NCI-H69 (cell line): Measurements from ENCODE around the gene DLL3.

Source experiments
- DNase-seq: peaks from one replicate; lab custom pipeline; 2025; lab: John Stamatoyannopoulos, UW

The DLL3 gene

GRCh38 chr19:39516270-39516669 lies 17.5 kb downstream of the DLL3 start:
- no peak for DNase-seq

GRCh38 chr19:39517432-39517831 lies 18.7 kb downstream of the DLL3 start:
- no peak for DNase-seq

GRCh38 chr19:39518458-39518857 lies 19.7 kb downstream of the DLL3 start:
- no peak for DNase-seq

GRCh38 chr19:39518975-39519374 lies 20.2 kb downstream of the DLL3 start:
- DNase-seq: no peak

- DNase-seq: no peak
Observed at GRCh38 chr19:39520541-39521484, 22.1 kb downstream of the DLL3 start.

GRCh38 chr19:39524495-39524894 lies 25.7 kb downstream of the DLL3 start:
- no peak for DNase-seq

GRCh38 chr19:39525205-39525604 lies 26.5 kb downstream of the DLL3 start:
- DNase-seq: no peak

- DNase-seq: peak; percentile 46
Observed at GRCh38 chr19:39531834-39532232, 33.1 kb downstream of the DLL3 start.

GRCh38 chr19:39532233-39533002 lies 33.7 kb downstream of the DLL3 start, which contains the start of gene EID2B:
EID2B (minus strand) TSS chr19:39532852; CDS start chr19:39532802, 50 bp downstream.
- peak; percentile 97 for DNase-seq

GRCh38 chr19:39533003-39533512 lies 34.3 kb downstream of the DLL3 start:
- no peak for DNase-seq

- no peak for DNase-seq
Observed at GRCh38 chr19:39533791-39534190, 35.0 kb downstream of the DLL3 start.

GRCh38 chr19:39539165-39539517 lies 40.4 kb downstream of the DLL3 start:
- no peak for DNase-seq

GRCh38 chr19:39539518-39540332 lies 41.0 kb downstream of the DLL3 start, which contains the start of gene EID2:
EID2 (minus strand) TSS chr19:39540161; CDS start chr19:39540079, 82 bp downstream.
- peak; percentile 97 for DNase-seq

- no peak for DNase-seq
Observed at GRCh38 chr19:39540333-39540673, 41.6 kb downstream of the DLL3 start.

- DNase-seq: peak; percentile 85
Observed at GRCh38 chr19:39542206-39542605, 43.5 kb downstream of the DLL3 start.

GRCh38 chr19:39543477-39543857 lies 44.7 kb downstream of the DLL3 start:
- DNase-seq: no peak

GRCh38 chr19:39544226-39544903 lies 45.6 kb downstream of the DLL3 start:
- no peak for DNase-seq

GRCh38 chr19:39544911-39545310 lies 46.2 kb downstream of the DLL3 start:
- no peak for DNase-seq

GRCh38 chr19:39546599-39546998 lies 47.9 kb downstream of the DLL3 start:
- DNase-seq: peak; percentile 30

- no peak for DNase-seq
Observed at GRCh38 chr19:39550197-39550596, 51.5 kb downstream of the DLL3 start.

- peak; percentile 36 for DNase-seq
Observed at GRCh38 chr19:39553082-39553652, 54.4 kb downstream of the DLL3 start.
